GM18508 (cell line): ENCODE results near the gene PLIN4.

Experiments
- ATAC-seq: cut with Tn5 transposase; IDR thresholded peaks from one replicate; pipeline ENCODE4 v1.9.1; 2021; ENCODE audit warnings: moderate number of reproducible peaks; ENCODE audit not compliant: insufficient read depth, unreplicated experiment

Gene PLIN4

DNA sequence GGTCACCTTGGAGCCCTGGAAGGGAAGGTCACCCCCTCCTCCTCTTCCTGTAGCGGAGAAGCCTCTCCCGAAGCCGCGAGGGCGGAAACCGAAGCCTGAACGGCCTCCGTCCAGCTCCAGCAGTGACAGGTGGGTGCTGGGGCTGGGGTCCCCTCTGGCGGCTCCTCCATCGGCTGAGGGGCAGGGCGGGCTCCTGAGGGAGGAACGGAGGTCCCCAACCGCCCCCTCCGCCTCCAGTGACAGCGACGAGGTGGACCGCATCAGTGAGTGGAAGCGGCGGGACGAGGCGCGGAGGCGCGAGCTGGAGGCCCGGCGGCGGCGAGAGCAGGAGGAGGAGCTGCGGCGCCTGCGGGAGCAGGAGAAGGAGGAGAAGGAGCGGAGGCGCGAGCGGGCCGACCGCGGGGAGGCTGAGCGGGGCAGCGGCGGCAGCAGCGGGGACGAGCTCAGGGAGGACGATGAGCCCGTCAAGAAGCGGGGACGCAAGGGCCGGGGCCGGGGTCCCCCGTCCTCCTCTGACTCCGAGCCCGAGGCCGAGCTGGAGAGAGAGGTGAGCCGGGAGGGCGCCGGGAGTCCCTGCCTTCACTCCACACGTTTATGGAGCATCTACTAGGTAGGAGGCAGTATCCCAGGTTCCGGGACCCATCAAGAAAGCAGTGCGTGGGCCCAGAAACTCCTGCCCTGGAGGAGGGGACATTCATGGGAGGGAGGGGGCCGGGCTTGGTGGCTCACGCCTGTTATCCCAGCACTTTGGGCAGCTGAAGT is 24.2 kb downstream of the PLIN4 start:
- no peak for ATAC-seq

DNA sequence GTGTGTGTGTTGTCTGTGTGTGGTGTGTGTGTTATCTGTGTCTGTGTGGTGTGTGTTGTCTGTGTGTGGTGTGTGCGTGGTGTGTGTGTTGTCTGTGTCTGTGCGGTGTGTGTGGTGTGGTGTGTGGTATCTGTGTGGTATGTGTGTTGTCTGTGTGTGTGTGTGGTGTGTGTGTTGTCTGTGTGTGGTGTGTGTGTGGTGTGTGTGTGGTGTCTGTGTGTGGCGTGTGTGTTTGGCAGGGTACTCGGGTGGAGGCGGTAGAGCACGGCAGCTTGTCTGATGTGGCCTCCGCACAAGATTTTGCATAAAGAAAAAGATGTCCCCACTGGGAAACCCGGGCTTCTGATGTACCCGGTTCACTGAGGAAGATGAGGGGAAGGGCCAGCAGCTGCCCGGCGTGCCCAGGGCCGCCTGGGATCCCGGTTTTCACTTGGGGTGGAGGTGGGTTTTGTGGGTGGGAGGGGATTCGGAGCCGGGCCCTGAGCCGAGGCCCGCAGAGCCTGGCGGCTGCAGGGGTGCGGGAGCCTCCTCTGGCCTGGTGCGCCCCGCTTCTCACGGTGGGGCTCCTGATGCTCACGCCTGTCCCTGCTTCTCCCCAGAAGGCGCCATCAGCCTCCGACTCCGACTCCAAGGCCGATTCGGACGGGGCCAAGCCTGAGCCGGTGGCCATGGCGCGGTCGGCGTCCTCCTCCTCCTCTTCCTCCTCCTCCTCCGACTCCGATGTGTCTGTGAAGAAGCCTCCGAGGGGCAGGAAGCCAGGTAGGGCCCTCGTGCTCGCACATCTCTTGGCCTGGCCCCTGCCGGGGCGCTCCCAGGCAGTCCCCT is 25.0 kb downstream of the PLIN4 start:
- no peak for ATAC-seq

DNA sequence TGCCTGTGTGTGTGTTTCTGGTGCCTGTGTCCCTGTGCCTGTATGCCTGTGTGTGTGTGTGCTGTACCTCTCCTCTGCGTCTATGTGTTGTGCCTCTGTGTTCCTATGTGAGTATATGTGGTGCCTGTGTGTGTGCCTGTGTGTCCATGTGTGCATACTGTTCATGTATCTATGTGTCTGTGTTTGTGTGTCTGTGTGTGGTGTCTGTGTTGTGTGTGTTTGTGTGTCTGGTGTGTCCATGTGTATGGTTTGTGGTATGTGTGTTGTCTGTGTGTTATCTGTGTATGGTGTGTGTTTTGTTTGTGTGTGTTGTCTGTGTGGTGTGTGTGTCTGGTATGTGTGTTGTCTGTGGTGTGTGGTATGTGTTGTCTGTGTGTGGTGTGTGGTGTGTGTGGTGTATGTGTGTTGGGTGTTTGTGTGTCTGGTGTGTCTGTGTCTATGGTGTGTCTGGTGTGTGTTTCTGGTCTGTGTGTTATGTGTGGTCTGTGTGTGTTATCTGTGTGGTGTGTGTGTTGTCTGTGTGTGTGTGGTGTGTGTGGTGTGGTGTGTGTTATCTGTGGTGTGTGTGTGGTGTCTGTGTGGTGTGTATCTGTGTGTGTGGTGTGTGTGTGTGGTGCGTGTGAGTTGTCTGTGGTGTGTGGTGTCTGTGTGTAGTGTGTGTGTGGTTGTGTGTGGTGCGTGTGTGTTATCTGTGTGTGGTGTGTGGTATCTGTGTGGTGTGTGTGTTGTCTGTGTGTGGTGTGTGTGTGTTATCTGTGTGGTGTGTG is 25.8 kb downstream of the PLIN4 start:
- ATAC-seq: no peak

DNA sequence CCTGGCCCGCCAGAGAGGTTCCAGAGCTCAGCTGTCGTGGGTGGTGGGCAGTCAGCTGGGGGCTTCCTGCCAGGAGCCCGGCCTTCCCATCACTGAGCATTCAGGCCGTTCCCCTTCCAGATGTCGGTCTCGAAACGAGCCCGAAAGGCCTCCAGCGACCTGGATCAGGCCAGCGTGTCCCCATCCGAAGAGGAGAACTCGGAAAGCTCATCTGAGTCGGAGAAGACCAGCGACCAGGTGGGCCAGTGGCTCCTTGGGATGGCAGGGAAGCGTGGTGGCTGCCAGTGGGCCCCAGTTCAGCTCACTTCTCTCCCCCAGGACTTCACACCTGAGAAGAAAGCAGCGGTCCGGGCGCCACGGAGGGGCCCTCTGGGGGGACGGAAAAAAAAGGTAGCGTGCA is 26.8 kb downstream of the PLIN4 start:
- ATAC-seq: no peak

DNA sequence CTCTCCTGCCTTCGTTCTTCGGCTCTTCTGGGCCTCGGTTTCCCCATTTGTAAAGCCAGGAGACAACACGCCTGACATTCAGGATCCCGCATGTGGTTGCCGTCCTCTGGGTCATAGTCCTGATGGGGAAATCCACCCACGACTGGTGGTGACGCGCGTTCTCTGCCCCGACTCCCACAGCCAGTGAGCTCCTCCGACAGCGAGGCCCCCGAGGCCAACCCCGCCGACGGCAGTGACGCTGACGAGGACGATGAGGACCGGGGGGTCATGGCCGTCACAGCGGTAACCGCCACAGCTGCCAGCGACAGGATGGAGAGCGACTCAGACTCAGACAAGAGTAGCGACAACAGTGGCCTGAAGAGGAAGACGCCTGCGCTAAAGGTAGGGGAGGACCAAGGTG is 29.8 kb downstream of the PLIN4 start:
- ATAC-seq: no peak

DNA sequence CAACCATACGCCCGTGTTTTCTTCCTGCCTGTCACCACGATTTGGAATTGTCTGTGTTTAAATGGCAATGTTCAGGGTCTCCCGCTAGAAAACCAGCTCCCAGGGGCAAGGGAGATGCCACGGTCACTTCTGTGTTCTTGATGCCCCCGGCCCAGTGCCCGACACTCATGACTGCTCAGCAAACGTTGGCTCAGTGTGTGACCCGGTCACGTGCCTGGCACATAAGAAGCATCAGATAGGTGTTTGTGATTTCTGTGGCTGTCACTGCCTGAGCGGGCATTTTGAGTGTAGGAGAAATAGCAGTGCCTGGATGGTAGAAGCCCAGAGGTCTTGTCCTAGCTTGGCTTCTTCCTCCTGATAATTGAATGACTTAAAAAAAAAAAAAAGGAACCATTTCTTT is 30.7 kb downstream of the PLIN4 start:
- ATAC-seq: no peak

DNA sequence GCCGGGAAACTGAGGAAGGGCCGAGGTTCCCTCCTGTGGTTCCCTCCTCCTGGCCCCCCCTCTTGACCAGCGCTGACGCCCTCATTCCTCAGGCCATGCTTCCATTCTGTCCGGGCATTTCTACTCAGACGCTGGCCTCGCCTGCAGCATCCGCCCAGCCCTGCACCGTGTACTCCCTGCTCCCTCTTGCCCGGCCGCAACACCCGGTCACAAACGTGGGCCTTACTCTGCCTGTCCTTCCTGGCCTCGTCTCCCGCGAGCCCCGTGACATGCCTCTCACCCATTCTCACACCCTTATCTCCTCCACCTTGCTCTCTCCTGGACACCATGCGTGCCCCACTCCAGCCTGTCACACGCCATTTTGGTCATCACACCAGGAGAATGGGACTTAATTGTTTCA is 34.9 kb downstream of the PLIN4 start:
- ATAC-seq: no peak

DNA sequence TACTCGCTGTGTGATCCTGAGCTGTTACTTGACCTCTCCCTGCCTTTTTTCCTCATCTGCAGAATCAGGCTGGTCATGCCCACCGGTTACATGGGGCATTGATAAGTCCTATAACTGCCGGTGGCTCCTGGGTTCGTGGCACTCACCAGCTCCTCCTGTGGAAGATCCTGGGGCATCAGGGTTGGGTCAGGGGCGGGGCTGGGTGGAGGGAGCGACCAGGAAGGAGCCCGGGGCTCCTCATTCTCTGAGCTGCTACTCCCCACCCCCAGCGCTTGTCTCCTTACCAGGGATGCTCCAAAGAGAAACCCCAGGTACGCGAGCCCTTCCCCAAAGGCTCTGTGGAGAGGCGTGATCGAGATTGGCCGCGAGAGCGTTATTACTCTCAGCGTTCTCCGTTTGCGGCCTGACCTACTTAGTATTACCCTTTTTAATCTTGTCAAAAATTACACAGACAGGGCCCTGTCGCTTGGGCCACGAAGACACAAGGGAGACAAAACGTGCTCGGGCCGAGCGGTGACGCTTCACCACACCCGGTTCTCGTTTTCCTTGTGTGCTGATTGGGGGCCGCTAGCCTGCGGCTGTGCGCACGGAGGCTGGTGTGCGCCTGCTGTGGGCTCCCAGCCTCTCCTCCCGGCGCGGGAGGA is 35.4 kb downstream of the PLIN4 start:
- ATAC-seq: no peak

DNA sequence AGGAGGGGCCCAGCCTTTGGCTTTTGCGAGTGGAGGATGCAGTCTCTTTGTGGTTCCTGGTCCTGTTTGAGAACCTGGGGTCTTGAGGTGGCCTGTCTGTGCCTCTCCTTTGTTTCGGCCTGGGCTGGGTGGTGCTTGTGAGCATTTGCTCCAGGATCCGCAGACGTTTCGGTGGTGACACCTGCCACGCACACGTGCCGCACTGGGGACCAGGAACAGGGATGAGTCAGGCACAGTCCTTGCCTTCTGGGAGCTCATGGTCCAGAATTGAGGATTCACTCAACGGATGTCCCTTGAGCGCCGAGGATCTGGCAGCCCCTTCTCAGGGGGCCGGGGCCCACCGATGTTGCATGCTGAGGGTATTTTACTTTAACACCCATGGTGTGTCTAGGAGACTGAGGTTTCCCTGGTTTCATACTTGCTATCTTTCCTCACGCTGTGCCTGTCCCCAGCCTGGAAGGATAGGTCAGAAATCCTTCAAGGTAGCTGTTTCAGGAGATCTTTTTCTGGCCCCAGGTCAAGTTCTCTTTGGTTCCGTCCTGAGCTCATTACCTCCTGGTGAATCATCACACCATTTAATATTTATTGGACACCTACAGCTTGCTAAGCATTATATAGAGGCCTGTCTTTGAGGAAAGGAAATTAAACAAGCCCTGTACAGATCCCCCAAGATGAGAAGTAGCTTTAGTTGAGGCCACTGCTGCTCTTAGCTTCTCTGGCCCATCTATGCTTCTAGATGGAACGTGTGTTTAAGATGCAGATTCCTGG is 41.1 kb downstream of the PLIN4 start:
- ATAC-seq: no peak

DNA sequence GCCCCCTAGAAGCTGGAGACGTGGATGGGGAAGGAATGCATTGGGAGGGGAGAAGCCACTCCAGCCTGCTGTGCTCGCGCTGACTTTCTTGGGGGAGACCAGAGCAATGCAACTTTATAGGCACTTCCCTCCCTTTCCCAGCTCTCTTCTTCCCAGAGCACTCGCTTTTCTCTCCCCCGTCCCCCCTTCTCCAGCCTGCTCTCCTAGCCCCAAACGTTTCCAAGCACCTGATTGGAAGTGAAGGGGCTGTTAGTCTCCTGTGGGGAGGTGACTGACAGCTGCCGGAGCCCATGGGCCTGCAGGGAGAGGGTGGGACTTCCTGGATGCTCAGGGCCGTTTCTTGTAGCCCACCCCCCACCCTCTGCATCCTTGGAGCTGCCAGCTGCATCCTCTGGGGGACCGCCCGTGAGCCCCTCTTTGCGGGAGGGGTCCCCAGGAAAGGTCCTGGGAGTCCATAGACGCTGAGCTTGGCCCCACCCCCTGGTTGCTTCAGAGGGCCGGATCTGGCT is 43.7 kb downstream of the PLIN4 start:
- no peak for ATAC-seq

DNA sequence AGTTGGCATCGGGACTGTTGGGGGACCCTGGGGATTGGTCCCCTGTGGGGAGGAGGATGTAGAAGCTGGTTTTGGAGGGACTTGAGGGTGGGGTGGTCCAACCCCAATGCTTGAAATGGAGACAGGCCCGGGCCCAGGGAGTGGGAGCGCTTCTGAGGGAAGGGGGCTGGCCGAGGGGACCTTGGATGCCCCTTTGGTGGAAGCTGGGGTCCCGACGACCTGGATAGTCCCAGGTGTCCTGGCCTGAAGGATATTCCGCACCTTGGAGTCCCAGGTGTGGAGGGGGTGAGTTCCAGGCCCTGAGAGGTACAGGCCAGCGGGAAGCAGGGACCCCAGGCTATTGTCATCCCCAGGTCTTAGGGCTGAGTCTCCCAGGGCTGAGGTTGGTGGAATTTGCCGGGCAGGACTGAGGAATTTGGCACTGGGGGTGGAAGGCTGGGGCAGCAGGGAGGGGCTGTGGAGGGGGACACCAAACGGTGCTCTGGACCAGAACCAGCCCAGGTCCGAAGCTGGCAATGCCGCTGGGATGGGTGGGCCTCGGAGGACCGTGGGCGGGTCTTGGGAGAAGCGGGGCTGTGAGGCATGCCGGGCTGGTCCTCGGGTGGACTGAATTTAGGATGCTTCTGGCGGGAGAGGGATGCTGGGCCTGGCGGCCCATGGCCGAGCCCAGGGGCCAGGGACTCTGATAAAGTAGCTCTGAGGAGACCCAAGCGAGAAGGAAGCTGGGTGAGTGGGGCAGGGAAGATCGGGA is 44.3 kb downstream of the PLIN4 start:
- no peak for ATAC-seq

DNA sequence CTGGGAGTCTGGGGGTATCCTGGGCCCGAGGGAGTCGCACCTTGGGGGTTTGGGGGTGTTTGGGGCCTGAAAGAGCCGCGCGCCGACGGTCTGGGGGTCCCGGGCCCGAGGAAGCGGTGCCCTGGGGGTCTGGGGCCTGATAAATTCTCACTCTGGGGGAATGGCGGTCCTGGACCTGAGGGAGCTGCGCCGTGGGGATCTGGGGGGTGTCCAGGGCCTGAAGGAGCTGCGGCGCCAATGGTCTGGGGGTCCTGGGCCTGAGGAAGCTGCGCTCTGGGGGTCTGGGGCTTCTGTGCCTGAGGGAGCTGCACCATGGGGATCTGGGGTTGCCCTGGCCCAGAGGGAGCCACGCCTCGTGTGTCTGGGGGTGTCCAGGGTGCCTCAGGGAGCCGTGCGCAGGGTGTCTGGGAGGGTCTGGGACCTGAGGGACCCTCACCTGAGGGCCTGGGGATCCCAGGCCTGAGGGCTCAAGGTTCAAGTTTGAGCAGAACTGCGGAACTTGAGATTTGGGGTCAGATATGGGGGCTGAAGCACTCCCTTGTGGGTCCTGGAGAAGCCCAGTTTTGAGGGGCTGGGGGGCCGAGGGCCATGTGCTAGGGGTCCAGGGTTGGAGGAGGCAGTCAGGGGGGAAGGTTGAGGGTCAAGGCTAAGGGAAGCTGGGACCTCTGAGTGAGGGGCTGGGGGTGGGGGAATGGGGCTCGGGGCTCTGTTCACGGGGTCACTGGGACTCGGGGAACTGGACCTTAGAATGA is 45.1 kb downstream of the PLIN4 start:
- no peak for ATAC-seq

DNA sequence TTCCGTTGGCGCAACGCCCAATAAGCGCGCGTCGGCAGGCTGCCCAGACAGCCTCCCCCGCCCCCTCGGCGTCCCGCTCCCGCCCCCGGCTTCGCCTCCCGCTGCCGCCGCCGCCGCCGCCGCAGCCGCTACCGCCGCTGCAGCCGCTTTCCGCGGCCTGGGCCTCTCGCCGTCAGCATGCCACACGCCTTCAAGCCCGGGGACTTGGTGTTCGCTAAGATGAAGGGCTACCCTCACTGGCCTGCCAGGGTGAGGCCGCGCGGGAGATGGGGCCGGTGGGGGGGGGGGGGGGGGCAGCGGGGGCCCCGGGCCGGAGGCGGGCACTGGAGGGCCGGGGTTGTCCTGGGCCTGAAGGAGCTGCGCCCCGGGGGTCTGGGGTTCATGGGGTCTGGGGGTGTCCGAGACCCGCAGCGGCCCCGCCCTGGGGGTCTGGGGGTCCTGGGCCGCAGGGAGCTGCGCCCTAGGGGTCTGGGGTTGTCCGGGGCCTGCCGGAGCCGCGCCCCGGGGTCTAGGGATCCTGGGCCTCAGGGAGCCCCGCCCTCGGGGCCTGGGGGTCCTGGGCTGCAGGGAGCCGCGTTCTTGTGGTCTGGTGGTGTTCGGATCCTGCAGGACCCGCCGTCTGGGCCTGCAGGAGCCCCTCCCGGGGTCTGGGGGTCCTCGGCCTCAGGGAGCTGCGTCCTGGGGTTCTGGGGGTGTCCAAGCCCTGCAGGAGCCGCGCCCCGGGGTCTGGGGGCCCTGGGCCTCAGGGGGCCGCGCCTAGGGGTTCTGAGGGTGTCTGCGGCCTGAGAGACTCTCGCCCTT is 45.9 kb downstream of the PLIN4 start, which contains the start of gene HDGFL2:
TSS of gene HDGFL2 (plus strand) at position 124 of the 801 bp plus-strand sequence. CDS start at position 178, 54 bp downstream.
- no peak for ATAC-seq

DNA sequence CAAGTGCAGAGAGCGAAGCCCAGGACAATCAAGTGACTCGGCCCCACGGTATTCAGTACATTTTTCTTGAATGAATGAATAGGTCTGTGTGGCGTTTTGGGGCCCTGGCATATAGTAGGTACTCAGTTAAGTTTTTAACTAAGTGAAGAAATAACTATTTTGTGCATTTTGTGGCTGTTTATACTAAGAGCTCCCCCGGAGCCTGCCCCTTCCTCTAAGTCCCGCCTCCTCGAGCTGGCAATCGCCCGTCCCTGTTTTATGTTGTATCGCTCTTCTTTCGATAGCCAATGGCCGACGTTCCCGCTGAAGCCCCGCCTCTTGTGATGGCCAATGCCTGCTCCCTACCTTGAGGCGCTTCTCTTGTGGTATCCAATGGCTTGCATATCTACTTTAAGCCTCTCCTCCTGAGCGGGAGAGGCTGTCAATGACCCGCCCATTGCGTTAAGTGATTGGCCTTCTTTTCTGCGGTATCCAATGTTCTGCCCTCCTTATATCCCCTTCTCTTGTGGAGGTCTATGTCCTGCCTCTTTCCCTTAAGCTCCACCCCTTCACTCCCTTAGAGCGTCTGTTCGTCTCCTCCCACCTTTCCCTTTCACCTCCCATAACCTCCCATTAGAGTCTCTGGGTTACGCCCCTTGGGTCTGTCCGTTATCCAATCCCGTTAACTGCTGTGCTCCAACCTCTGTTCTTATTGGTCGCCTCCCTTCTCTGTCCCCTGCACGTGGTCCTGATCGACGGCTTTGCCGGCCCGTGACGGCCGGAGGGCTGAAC is 46.7 kb downstream of the PLIN4 start:
- ATAC-seq: peak; percentile 77

DNA sequence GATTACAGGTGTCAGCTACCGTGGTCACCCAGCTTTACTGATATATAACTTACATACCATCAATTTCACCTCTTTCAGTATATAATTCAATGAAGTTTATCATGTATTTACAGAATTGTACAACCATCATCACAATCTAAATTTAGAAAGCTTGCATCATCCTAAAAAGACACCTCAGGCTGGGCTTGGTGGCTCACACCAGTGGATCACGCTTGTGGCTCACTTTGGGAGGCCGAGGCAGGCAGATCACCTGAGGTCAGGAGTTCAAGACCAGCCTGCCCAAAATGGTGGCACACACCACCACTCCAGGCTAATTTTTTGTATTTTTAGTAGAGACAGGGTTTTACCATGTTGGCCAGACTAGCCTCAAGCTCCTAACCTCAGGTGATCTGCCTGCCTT is 50.5 kb downstream of the PLIN4 start:
- no peak for ATAC-seq

DNA sequence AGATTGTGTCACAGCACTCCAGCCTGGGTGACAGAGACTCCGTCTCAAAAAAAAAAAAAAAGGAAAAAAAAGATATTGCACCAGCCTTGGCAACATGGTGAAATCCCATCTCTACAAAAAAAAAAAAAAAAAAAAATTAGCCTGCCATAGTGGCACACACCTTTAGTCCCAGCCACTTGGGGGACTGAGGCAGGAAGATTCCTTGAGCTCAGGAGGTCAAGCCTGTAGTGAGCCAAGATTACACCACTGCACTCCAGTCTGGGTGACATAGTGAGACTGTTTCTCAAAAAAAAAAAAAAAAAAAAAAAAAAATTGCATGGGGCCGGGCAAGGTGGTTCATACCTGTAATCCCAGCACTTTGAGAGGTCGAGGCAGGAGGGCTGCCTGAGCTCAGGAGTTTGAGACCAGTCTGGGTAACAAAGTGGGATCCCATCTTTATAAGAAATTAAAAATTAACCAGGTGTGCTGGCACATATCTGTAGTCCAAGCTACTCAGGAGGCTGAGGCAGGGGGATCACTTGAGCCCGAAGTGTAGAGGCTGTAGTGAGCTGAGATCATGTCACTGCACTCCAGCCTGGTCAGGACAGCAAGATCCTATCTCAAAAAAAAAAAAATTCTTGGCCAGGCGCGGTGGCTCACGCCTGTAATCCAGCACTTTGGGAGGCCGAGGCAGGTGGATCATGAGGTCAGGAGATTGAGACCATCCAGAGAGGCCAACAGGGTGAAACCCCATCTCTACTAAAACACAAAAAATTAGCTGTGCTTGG is 53.3 kb downstream of the PLIN4 start:
- ATAC-seq: no peak
